SK-N-SH treated with all-trans-retinoic acid at 6 μM for 48 hours (cell line): Measurements from ENCODE around the gene LRP3.

Source experiments
- ARNTL ChIP-seq: fragments of 450-650 bp; formaldehyde crosslinking; IDR thresholded peaks from 2 replicates; pipeline ENCODE4 v1.5.0; 2020; ENCODE audit warnings: low read depth, mild to moderate bottlenecking, moderate library complexity, borderline replicate concordance
- BACH2 ChIP-seq: fragments of 250-450 bp; sonication (Bioruptor Pico); IDR thresholded peaks from 2 replicates; pipeline ENCODE4 v1.9.0; 2021; ENCODE audit warnings: mild to moderate bottlenecking, borderline replicate concordance
- ESRRG ChIP-seq: fragments of 250-450 bp; sonication (Bioruptor Pico); IDR thresholded peaks from 2 replicates; pipeline ENCODE4 v1.6.1; 2021; ENCODE audit warnings: mild to moderate bottlenecking
- RARB ChIP-seq: fragments of 250-450 bp; sonication (Bioruptor Pico); IDR thresholded peaks from 2 replicates; pipeline ENCODE4 v1.8.0; 2021; ENCODE audit warnings: mild to moderate bottlenecking, moderate library complexity
- TOX ChIP-seq: fragments of 250-450 bp; sonication (Bioruptor Pico); IDR thresholded peaks from 2 replicates; pipeline ENCODE4 v1.8.0; 2021; ENCODE audit warnings: mild to moderate bottlenecking, moderate library complexity, borderline replicate concordance
- ZC3H10 ChIP-seq: fragments of 250-450 bp; sonication (Bioruptor Pico); IDR thresholded peaks from 2 replicates; pipeline ENCODE4 v1.5.1; 2021; ENCODE audit warnings: mild to moderate bottlenecking, moderate library complexity
- ZFP3 ChIP-seq: fragments of 250-450 bp; sonication (Bioruptor Pico); IDR thresholded peaks from 2 replicates; pipeline ENCODE4 v1.5.0; 2020; ENCODE audit warnings: mild to moderate bottlenecking, moderate library complexity
- ZNF8 ChIP-seq: fragments of 450-650 bp; formaldehyde crosslinking; IDR thresholded peaks from 2 replicates; pipeline ENCODE4 v1.5.0; 2020; ENCODE audit warnings: mild to moderate bottlenecking, moderate library complexity
- TF ChIP-seq, protein P1 (sequence below): fragments of 250-450 bp; sonication (Bioruptor Pico); IDR thresholded peaks from 2 replicates; pipeline ENCODE4 v1.8.0; 2020; ENCODE audit warnings: mild to moderate bottlenecking, moderate library complexity, borderline replicate concordance

DNA sequence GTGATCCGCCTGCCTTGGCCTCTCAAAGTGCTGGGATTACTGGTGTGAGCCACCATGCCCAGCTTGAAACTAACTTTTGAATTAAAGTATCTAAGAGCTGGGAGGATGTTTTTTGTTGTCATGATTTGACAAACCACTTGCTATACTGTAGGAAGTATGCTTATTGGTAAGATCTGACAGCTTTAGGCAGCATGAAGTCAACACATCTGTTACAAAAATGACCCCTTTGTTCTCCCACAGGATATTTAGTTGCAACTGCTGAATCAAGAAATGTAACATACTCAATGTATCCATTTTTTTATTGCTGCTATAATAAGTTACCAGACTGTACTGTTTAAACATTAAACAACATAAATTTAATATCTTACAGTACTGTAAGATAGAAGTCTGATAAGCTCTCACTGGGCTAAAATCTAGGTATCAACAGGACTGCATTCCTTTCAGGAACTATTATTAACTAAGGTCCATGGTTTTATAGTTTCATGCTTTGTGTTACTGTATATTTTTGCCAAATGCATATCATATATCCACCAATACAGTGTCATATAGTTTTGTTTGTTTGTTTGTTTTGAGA, 22.8 kb upstream of the LRP3 start:
- TF ChIP-seq BACH2 (CRISPR knock-in tag) (no peak), ESRRG (CRISPR knock-in tag) (no peak), ZFP3 (CRISPR knock-in tag) (no peak), RARB (CRISPR knock-in tag) (no peak), ZC3H10 (no peak), ARNTL (no peak), TOX (CRISPR knock-in tag) (no peak), ZNF8 (no peak)
- TF ChIP-seq, protein P1, sequence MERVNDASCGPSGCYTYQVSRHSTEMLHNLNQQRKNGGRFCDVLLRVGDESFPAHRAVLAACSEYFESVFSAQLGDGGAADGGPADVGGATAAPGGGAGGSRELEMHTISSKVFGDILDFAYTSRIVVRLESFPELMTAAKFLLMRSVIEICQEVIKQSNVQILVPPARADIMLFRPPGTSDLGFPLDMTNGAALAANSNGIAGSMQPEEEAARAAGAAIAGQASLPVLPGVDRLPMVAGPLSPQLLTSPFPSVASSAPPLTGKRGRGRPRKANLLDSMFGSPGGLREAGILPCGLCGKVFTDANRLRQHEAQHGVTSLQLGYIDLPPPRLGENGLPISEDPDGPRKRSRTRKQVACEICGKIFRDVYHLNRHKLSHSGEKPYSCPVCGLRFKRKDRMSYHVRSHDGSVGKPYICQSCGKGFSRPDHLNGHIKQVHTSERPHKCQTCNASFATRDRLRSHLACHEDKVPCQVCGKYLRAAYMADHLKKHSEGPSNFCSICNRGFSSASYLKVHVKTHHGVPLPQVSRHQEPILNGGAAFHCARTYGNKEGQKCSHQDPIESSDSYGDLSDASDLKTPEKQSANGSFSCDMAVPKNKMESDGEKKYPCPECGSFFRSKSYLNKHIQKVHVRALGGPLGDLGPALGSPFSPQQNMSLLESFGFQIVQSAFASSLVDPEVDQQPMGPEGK (CRISPR knock-in tag): no peak
